HepG2 (cell line): ENCODE results near the gene AXIN1. TPM values are rescaled to one million over a fixed set of nuclear protein-coding genes. Genes with fewer than 3 reads are reported as not detected.

Experiments
- AKAP8 ChIP-seq: sonication (generic); formaldehyde crosslinking; IDR thresholded peaks from 2 replicates; pipeline ENCODE4 v1.5.1; 2020; ENCODE audit warnings: mild to moderate bottlenecking, missing genetic modification reagents
- ARNT2 ChIP-seq: sonication (generic); formaldehyde crosslinking; IDR thresholded peaks from 2 replicates; pipeline ENCODE4 v1.8.0; 2022; ENCODE audit warnings: mild to moderate bottlenecking, low read depth, missing genetic modification reagents, moderate library complexity
- CEBPZ ChIP-seq: IDR thresholded peaks from 2 replicates; pipeline ENCODE4 v1.6.1; 2012; ENCODE audit warnings: low read length, improper control_type of control experiment
- ELK4 ChIP-seq: sonication (generic); formaldehyde crosslinking; IDR thresholded peaks from 2 replicates; pipeline ENCODE4 v1.9.0; 2021; ENCODE audit warnings: missing genetic modification reagents, borderline replicate concordance
- FOXO1 ChIP-seq: sonication (generic); formaldehyde crosslinking; IDR thresholded peaks from 2 replicates; pipeline ENCODE4 v1.4.0; 2020; ENCODE audit warnings: missing genetic modification reagents
- GABPB1 ChIP-seq: IDR thresholded peaks from 2 replicates; pipeline ENCODE4 v1.6.1; 2016; ENCODE audit warnings: mild to moderate bottlenecking, missing genetic modification reagents, moderate library complexity, missing compliant biosample characterization
- HNRNPK ChIP-seq: fragments of 200-400 bp; formaldehyde crosslinking; IDR thresholded peaks from 2 replicates; pipeline ENCODE4 v1.6.1; 2018; ENCODE audit warnings: low read length, low read depth, moderate library complexity, mild to moderate bottlenecking; ENCODE audit not compliant: poor library complexity, severe bottlenecking
- MEIS2 ChIP-seq: sonication (generic); formaldehyde crosslinking; IDR thresholded peaks from 2 replicates; pipeline ENCODE4 v1.9.0; 2021; ENCODE audit warnings: mild to moderate bottlenecking, missing genetic modification reagents
- NCOA5 ChIP-seq: sonication (generic); formaldehyde crosslinking; IDR thresholded peaks from 2 replicates; pipeline ENCODE4 v1.4.0; 2020; ENCODE audit warnings: missing genetic modification reagents
- PCBP1 ChIP-seq: fragments of 200-400 bp; formaldehyde crosslinking; IDR thresholded peaks from 2 replicates; pipeline ENCODE4 v1.6.1; 2017; ENCODE audit warnings: mild to moderate bottlenecking, low read depth, low read length, borderline replicate concordance
- SALL1 ChIP-seq: sonication (generic); formaldehyde crosslinking; IDR thresholded peaks from 2 replicates; pipeline ENCODE4 v1.8.0; 2022; ENCODE audit warnings: mild to moderate bottlenecking, missing genetic modification reagents
- SMYD3 ChIP-seq: sonication (generic); formaldehyde crosslinking; IDR thresholded peaks from 2 replicates; pipeline ENCODE4 v1.8.1; 2023; ENCODE audit warnings: mild to moderate bottlenecking, missing genetic modification reagents
- TSC22D2 ChIP-seq: sonication (generic); formaldehyde crosslinking; IDR thresholded peaks from 2 replicates; pipeline ENCODE4 v1.5.1; 2020; ENCODE audit warnings: missing genetic modification reagents, mild to moderate bottlenecking, borderline replicate concordance
- ZMYM2 ChIP-seq: sonication (generic); formaldehyde crosslinking; IDR thresholded peaks from 2 replicates; pipeline ENCODE4 v1.8.0; 2022; ENCODE audit warnings: mild to moderate bottlenecking, missing genetic modification reagents
- ZNF546 ChIP-seq: sonication (generic); formaldehyde crosslinking; conservative IDR thresholded peaks from 2 replicates; pipeline ENCODE4 v1.8.1; 2023; ENCODE audit warnings: mild to moderate bottlenecking, missing genetic modification reagents
- ZNF781 ChIP-seq: sonication (generic); formaldehyde crosslinking; IDR thresholded peaks from 2 replicates; pipeline ENCODE4 v1.5.1; 2020; ENCODE audit warnings: borderline replicate concordance, mild to moderate bottlenecking, missing genetic modification reagents; ENCODE audit errors: not compliant biosample characterization
- polyA plus RNA-seq, 8 experiments: library from polyadenylated mRNA; depleted of rRNA in 3 of 8; stranded (reverse) in 7 of 8; unstranded in 1 of 8; fragments of >200 nt; fragmentation: Illumina TruSeq in 4 of 8; extraction: Trizol in 4 of 8; gene quantifications; 2 replicates each; pipeline versions ENCODE4 v1.2.1 to v1.2.3, GENCODE V29; 2011 to 2016; ENCODE audit warnings: low read depth in 4 of 8, missing spikeins in 1 of 8, mixed read lengths in 1 of 8; ENCODE audit not compliant: insufficient read depth in 1 of 8
- total RNA-seq, 5 experiments: library from RNA; depleted of rRNA; stranded (reverse); fragments of >200 nt; fragmentation: Illumina TruSeq; extraction: Trizol; gene quantifications; 2 replicates each; pipeline ENCODE4 v1.2.3, GENCODE V29; 2016; ENCODE audit warnings: low read depth in 1 of 5
- TF ChIP-seq, protein P1 (sequence below): IDR thresholded peaks from 2 replicates; pipeline ENCODE4 v1.6.1; 2012; ENCODE audit warnings: inconsistent platforms
- TF ChIP-seq, protein P2 (sequence below): sonication (generic); formaldehyde crosslinking; IDR thresholded peaks from 2 replicates; pipeline ENCODE4 v1.4.0; 2020; ENCODE audit warnings: missing genetic modification reagents

AXIN1 gene
- total and polyA plus RNA-seq, 2 of the 13 experiments (the other 11 are each of a cell fraction or from before 2014, with no cell fraction given), result 24.0 to 26.0 TPM

DNA sequence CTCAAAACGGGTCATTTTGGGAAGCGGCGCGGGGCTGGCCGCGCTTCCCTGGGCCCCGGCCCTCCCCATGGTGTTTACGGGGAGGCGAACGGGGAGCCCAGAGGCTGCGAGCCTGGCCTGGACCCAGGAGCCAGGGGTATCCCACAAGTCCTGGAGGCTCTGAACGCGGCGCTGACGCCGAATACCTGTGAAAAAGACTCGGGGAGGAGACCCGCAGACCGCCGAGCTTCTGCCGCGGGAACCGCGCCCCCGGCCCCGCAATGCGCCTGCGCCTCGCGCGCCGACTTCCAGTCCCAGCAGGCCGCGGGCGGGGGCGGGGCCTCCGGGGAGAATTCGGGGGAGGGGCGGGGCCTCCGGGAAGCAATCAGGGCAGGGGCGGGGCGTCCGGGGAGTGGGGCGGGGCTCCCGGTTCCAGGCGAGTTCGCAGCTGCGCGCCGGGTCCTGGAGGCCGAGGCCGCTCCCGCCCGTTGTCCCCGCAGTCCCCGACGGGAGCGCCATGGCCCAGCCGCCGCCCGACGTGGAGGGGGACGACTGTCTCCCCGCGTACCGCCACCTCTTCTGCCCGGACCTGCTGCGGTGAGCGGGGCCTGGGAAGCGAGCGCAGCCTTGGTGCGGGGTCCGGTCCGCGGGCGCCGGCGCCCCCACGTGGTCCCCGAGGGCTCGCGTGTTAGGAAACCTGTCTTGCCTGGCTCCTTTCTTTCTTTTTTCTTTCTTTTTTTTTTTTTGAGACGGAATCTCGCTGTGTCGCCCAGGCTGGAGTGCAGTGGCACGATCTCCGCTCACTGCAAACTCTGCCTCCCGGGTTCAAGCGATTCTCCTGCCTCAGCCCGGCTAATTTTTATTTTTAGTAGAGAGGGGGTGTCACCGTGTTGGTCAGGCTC lies 49.2 kb upstream of the AXIN1 start, which contains the start of gene DECR2 (continued):
- TF ChIP-seq GABPB1 (peak; percentile 74), ELK4 (CRISPR knock-in tag) (no peak), ZNF546 (CRISPR knock-in tag) (0 out of 2 replicates have a peak, but pooled peaks have one; percentile 50), HNRNPK (peak; percentile 88), ZNF781 (CRISPR knock-in tag) (peak; percentile 48), SMYD3 (CRISPR knock-in tag) (0 out of 2 replicates have a peak, but pooled peaks have one; percentile 30), FOXO1 (peak; percentile 53; the same call in 1 of the 2 replicates), AKAP8 (CRISPR knock-in tag) (peak; percentile 80), ARNT2 (CRISPR knock-in tag) (peak; percentile 81), MEIS2 (CRISPR knock-in tag) (peak; percentile 79), SALL1 (CRISPR knock-in tag) (peak; percentile 69), NCOA5 (CRISPR knock-in tag) (no peak), PCBP1 (no peak), ZMYM2 (CRISPR knock-in tag) (0 out of 2 replicates have a peak, but pooled peaks have one; percentile 15), CEBPZ (no peak), TSC22D2 (CRISPR knock-in tag) (peak; percentile 41; the same call in 1 of the 2 replicates)
- TF ChIP-seq, protein P1, sequence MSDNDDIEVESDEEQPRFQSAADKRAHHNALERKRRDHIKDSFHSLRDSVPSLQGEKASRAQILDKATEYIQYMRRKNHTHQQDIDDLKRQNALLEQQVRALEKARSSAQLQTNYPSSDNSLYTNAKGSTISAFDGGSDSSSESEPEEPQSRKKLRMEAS, result peak; percentile 73
- TF ChIP-seq, protein P2, sequence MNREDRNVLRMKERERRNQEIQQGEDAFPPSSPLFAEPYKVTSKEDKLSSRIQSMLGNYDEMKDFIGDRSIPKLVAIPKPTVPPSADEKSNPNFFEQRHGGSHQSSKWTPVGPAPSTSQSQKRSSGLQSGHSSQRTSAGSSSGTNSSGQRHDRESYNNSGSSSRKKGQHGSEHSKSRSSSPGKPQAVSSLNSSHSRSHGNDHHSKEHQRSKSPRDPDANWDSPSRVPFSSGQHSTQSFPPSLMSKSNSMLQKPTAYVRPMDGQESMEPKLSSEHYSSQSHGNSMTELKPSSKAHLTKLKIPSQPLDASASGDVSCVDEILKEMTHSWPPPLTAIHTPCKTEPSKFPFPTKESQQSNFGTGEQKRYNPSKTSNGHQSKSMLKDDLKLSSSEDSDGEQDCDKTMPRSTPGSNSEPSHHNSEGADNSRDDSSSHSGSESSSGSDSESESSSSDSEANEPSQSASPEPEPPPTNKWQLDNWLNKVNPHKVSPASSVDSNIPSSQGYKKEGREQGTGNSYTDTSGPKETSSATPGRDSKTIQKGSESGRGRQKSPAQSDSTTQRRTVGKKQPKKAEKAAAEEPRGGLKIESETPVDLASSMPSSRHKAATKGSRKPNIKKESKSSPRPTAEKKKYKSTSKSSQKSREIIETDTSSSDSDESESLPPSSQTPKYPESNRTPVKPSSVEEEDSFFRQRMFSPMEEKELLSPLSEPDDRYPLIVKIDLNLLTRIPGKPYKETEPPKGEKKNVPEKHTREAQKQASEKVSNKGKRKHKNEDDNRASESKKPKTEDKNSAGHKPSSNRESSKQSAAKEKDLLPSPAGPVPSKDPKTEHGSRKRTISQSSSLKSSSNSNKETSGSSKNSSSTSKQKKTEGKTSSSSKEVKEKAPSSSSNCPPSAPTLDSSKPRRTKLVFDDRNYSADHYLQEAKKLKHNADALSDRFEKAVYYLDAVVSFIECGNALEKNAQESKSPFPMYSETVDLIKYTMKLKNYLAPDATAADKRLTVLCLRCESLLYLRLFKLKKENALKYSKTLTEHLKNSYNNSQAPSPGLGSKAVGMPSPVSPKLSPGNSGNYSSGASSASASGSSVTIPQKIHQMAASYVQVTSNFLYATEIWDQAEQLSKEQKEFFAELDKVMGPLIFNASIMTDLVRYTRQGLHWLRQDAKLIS, result no peak
